ENCODE measurements around the gene NOS1AP. TPM values are rescaled to one million over a fixed set of nuclear protein-coding genes. Genes with fewer than 3 reads are reported as not detected.

Gene NOS1AP
- total and polyA plus RNA-seq, 2 experiments from 2014 or later: 5.8 to 6.6 TPM

- TF ChIP-seq ZNF462 (CRISPR knock-in tag; IDR thresholded peaks at IDR 0.05) (no peak), JUNB (IDR thresholded peaks at IDR 0.05; ENCODE audit: unreplicated experiment) (no peak), EZH2phosphoT487 (IDR thresholded peaks at IDR 0.05; ENCODE audit: unreplicated experiment) (no peak), STAT1 (IDR thresholded peaks at IDR 0.05; ENCODE audit: unreplicated experiment) (no peak), ETS1 (IDR thresholded peaks at IDR 0.05) (no peak)
Measured at GRCh38 chr1:162285149-162285561, 215.7 kb downstream of the NOS1AP start (continued).

GRCh38 chr1:162291000-162291399 lies 221.5 kb downstream of the NOS1AP start:
- no peaks in the 10 kb centered on the region for H3K79me2 ChIP-seq (replicated peaks; ENCODE audit: insufficient read depth)
- no peaks in the 10 kb centered on the region for H3K9me3 Mint-ChIP-seq
- no peaks in the 10 kb centered on the region for H4K20me1 ChIP-seq (replicated peaks; ENCODE audit: insufficient read depth)
- peaks cover 22% of the 10 kb centered on the region for H3K4me1 Mint-ChIP-seq
- no peak overlapping the region for H3K4me2 ChIP-seq
- no peaks in the 10 kb centered on the region for H3K4me1 ChIP-seq (ENCODE audit: insufficient read depth)
- H3K27ac Mint-ChIP-seq: no peak overlapping the region
- no peak overlapping the region for H3K4me3 Mint-ChIP-seq
- H3K27me3 ChIP-seq (ENCODE audit: insufficient read depth): no peaks in the 10 kb centered on the region
- ATAC-seq (no peak), DNase-seq (ENCODE audit: low spot score) (no peak)
- no peaks in the 10 kb centered on the region; the same call in 1 of the 3 replicates for H3K36me3 Mint-ChIP-seq (ENCODE audit: low read depth)
- no peak overlapping the region for H2AFZ ChIP-seq
- H3K27me3 Mint-ChIP-seq (ENCODE audit: insufficient read depth, low read depth, poor library complexity): no peaks in the 10 kb centered on the region
- no peaks in the 10 kb centered on the region for H3K36me3 ChIP-seq (ENCODE audit: insufficient read depth)
- H3K27ac ChIP-seq (ENCODE audit: low read depth): no peak overlapping the region
- H3K9me2 ChIP-seq (ENCODE audit: insufficient read depth): 0 out of 2 replicates have a peak, but pooled peaks cover 2% of the 10 kb centered on the region
- no peaks in the 10 kb centered on the region for H3F3A ChIP-seq (replicated peaks; ENCODE audit: low read depth)
- no peak overlapping the region for H3K4me3 ChIP-seq
- TF ChIP-seq POLR2AphosphoS5 (IDR thresholded peaks at IDR 0.05; ENCODE audit: low read depth) (no peak), ZNF331 (CRISPR knock-in tag; IDR thresholded peaks at IDR 0.05; ENCODE audit: low read depth) (no peak), ETS1 (IDR thresholded peaks at IDR 0.05) (no peak), STAT1 (IDR thresholded peaks at IDR 0.05; ENCODE audit: unreplicated experiment) (no peak), EZH2 (IDR thresholded peaks at IDR 0.05; ENCODE audit: low read depth, unreplicated experiment) (no peak), CTCF (conservative IDR thresholded peaks at IDR 0.05; ENCODE audit: low read depth in 2 of 2) (no peak), CREB1 (CRISPR knock-in tag; IDR thresholded peaks at IDR 0.05; ENCODE audit: low read depth) (no peak), JUNB (IDR thresholded peaks at IDR 0.05; ENCODE audit: unreplicated experiment) (no peak), EZH2phosphoT487 (IDR thresholded peaks at IDR 0.05; ENCODE audit: unreplicated experiment) (no peak), ZNF114 (CRISPR knock-in tag; IDR thresholded peaks at IDR 0.05) (no peak)
